Stimulated activated CD8-positive, alpha-beta memory T cell treated with anti-CD3 and anti-CD28 coated beads, Interleukin-7, amount 100 ng/mL, for 48 hours (primary cell): ENCODE measurements around the gene TCEAL8.
"Not testable (repeated sequence)": the region's sequence is repeated elsewhere in the genome, so short reads cannot be mapped to it uniquely, and the experiment has no call there.

ENCODE experiments used
- DNase-seq, 2 donors: peaks; one replicate each; pipeline ENCODE4 v3.0.0-alpha.2; 2020; ENCODE audit warnings: low read depth in 1 of 2; ENCODE audit errors: extremely low read depth in 1 of 2

TCEAL8 gene

GRCh38 chrX:103254921-103255493, at the start of gene TCEAL8:
TSS of gene TCEAL8 (minus strand) at chrX:103255155. CDS start at chrX:103253979, 1,176 bp downstream.
- DNase-seq = peak; percentile 14 to 56

- DNase-seq = no peak
Observed at GRCh38 chrX:103304705-103305104, 49.8 kb upstream of the TCEAL8 start.

GRCh38 chrX:103293118-103293517, 38.2 kb upstream of the TCEAL8 start:
- no peak for DNase-seq

- no peak for DNase-seq
Observed at GRCh38 chrX:103279624-103280023, 24.7 kb upstream of the TCEAL8 start.

- DNase-seq = no peak
Observed at GRCh38 chrX:103276581-103277002, 21.6 kb upstream of the TCEAL8 start, which contains the start of gene TCEAL5. TSS of gene TCEAL5 (minus strand) at chrX:103276750. CDS start at chrX:103274563, 2,187 bp downstream.

GRCh38 chrX:103275947-103276567, 21.1 kb upstream of the TCEAL8 start:
- no peak for DNase-seq

- no peak for DNase-seq
Observed at GRCh38 chrX:103274284-103274683, 19.3 kb upstream of the TCEAL8 start.

- DNase-seq = no peak
Observed at GRCh38 chrX:103258275-103258674, 3.3 kb upstream of the TCEAL8 start.

- no peak for DNase-seq
Observed at GRCh38 chrX:103256651-103257050, 1.7 kb upstream of the TCEAL8 start.

GRCh38 chrX:103254171-103254824, 657 bp downstream of the TCEAL8 start:
- peak; percentile 6 to 28 for DNase-seq

- DNase-seq = no peak
Observed at GRCh38 chrX:103253608-103254007, 1.3 kb downstream of the TCEAL8 start.

- DNase-seq = no peak
Observed at GRCh38 chrX:103250977-103251376, 4.0 kb downstream of the TCEAL8 start.

- no peak for DNase-seq
Observed at GRCh38 chrX:103249805-103250204, 5.2 kb downstream of the TCEAL8 start.

GRCh38 chrX:103248553-103248952, 6.4 kb downstream of the TCEAL8 start:
- DNase-seq = no peak

- DNase-seq = no peak
Observed at GRCh38 chrX:103240155-103240554, 14.8 kb downstream of the TCEAL8 start.

- no peak for DNase-seq
Observed at GRCh38 chrX:103236296-103236695, 18.7 kb downstream of the TCEAL8 start.

- DNase-seq = not testable (repeated sequence)
Observed at GRCh38 chrX:103235608-103236007, 19.3 kb downstream of the TCEAL8 start.

- no peak for DNase-seq
Observed at GRCh38 chrX:103234869-103235268, 20.1 kb downstream of the TCEAL8 start.

- no peak for DNase-seq
Observed at GRCh38 chrX:103233263-103233662, 21.7 kb downstream of the TCEAL8 start.

- DNase-seq = not testable (repeated sequence)
Observed at GRCh38 chrX:103225918-103226317, 29.0 kb downstream of the TCEAL8 start.

- DNase-seq = no peak
Observed at GRCh38 chrX:103220511-103221323, 34.2 kb downstream of the TCEAL8 start.
